ENCODE measurements around the gene LIMA1. TPM values are rescaled to one million over a fixed set of nuclear protein-coding genes. Genes with fewer than 3 reads are reported as not detected.

LIMA1 gene
- total RNA-seq, 1 donor from 2014 or later, result 17.1 TPM

DNA sequence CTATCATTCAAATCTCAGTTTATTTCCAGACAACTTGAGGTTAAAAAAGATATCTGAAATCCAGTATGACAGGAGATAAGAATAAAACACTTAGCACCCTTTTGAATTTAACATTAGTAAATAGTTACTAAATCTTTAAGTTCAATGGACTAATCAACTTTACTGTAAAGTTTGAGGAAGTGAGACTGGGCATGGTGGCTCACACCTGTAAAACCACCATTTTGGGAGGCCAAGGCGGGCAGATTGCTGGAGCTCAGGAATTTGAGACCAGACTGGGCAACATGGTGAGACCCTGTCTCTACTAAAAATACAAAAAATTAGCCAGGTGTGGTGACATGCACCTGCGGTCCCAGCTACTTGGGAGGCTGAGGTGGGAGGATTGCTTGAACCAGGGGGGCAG, 75.9 kb downstream of the LIMA1 start:
- DNase-seq, result no peak
- Histone ChIP-seq H3K27me3 (ENCODE audit: low read depth) (no peaks in the 10 kb centered on the region), H3K4me3 (no peak overlapping the region), H3K27ac (replicated peaks) (no peak overlapping the region), H3K9me3 (replicated peaks) (no peaks in the 10 kb centered on the region), H3K36me3 (peaks cover 42% of the 10 kb centered on the region), H3K4me1 (peaks cover 19% of the 10 kb centered on the region)
- intact Hi-C loops (cut with micrococcal nuclease), result no loop called here
- TF ChIP-seq, protein P1, sequence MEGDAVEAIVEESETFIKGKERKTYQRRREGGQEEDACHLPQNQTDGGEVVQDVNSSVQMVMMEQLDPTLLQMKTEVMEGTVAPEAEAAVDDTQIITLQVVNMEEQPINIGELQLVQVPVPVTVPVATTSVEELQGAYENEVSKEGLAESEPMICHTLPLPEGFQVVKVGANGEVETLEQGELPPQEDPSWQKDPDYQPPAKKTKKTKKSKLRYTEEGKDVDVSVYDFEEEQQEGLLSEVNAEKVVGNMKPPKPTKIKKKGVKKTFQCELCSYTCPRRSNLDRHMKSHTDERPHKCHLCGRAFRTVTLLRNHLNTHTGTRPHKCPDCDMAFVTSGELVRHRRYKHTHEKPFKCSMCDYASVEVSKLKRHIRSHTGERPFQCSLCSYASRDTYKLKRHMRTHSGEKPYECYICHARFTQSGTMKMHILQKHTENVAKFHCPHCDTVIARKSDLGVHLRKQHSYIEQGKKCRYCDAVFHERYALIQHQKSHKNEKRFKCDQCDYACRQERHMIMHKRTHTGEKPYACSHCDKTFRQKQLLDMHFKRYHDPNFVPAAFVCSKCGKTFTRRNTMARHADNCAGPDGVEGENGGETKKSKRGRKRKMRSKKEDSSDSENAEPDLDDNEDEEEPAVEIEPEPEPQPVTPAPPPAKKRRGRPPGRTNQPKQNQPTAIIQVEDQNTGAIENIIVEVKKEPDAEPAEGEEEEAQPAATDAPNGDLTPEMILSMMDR (IDR thresholded peaks at IDR 0.05; ENCODE audit: borderline replicate concordance), result no peak

DNA sequence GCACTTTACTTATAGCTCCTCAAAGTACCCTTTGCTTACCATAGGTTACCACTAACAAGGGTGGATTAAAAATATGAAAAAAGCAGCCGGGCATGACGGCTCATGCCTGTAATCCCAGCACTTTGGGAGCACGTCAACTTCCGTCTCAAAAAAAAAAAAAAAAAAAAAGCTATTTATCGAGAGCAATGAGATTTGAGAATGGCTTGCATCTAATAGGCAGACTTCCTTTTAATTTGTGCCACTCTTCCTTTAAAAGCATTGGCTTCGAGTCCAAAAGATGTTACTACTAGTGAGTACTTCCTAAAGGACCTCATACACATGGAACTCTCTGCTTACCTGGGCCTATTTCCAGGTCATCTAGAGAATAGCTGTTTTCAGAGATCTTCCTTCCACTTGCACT, 77.7 kb downstream of the LIMA1 start:
- H3K36me3 ChIP-seq, result peaks cover 55% of the 10 kb centered on the region
- no peak overlapping the region for H3K4me3 ChIP-seq
- H3K27me3 ChIP-seq (ENCODE audit: low read depth), result no peaks in the 10 kb centered on the region
- no peak overlapping the region for H3K27ac ChIP-seq (replicated peaks)
- no peaks in the 10 kb centered on the region for H3K9me3 ChIP-seq (replicated peaks)
- peaks cover 3% of the 10 kb centered on the region for H3K4me1 ChIP-seq
- intact Hi-C loops (cut with micrococcal nuclease), result no loop called here
- no peak for DNase-seq
- TF ChIP-seq, protein P1 (IDR thresholded peaks at IDR 0.05; ENCODE audit: borderline replicate concordance), result no peak

DNA sequence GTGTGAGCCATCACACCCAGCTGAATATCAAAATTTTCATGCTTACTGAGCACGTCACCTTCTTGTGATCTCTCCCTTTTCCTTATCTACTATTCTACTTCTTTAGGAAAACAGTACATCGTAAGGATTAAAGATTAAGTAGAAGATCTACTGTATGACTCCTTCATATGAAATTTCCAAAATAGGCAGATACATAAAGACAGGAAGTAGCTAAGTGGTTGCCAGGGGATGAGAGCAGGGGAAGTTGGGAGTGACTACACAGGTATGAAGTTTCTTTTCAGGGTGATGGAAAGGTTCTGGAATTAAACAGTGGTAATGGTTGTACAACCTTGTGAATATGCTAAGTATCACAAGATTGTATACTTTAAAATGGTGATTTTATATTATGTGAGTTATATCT, 79.6 kb downstream of the LIMA1 start:
- no peak for DNase-seq
- H3K9me3 ChIP-seq (replicated peaks), result no peaks in the 10 kb centered on the region
- TF ChIP-seq, protein P1 (IDR thresholded peaks at IDR 0.05; ENCODE audit: borderline replicate concordance), result no peak
- H3K4me1 ChIP-seq, result no peaks in the 10 kb centered on the region
- peaks cover 75% of the 10 kb centered on the region for H3K36me3 ChIP-seq
- no peaks in the 10 kb centered on the region for H3K27me3 ChIP-seq (ENCODE audit: low read depth)
- intact Hi-C loops (cut with micrococcal nuclease), result no loop called here
- no peak overlapping the region for H3K4me3 ChIP-seq
- no peak overlapping the region for H3K27ac ChIP-seq (replicated peaks)

DNA sequence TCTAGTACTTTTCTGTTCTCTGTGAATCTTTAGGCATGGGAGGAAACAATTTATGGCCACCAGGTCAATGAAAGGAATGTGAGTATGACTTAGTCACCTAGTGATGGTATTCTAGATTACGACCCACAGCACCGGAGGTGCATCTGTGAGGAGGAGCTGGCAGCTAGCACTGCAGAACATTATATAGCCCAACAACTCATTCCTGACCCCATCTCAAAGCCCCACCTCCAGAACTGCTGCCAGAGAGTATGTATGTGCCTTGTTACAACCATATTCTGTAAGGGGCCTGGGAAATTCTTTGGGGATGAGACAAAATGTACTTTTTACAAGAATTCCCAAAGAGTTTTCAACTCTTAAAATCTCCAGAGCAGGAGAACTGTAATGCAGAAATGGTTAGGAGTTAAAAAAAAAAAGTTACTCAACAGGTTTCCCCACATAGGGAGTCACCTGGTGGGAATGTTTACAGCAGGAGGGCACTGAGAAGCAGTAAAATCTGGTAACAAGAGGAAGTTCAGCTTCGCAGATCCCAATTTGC, 81.3 kb downstream of the LIMA1 start:
- Histone ChIP-seq H3K4me1 (no peaks in the 10 kb centered on the region), H3K27me3 (ENCODE audit: low read depth) (no peaks in the 10 kb centered on the region), H3K9me3 (replicated peaks) (no peaks in the 10 kb centered on the region), H3K36me3 (peaks cover 91% of the 10 kb centered on the region), H3K4me3 (no peak overlapping the region), H3K27ac (replicated peaks) (no peak overlapping the region)
- intact Hi-C loops (cut with micrococcal nuclease), result no loop called here
- DNase-seq, result no peak
- TF ChIP-seq, protein P1 (IDR thresholded peaks at IDR 0.05; ENCODE audit: borderline replicate concordance), result no peak

DNA sequence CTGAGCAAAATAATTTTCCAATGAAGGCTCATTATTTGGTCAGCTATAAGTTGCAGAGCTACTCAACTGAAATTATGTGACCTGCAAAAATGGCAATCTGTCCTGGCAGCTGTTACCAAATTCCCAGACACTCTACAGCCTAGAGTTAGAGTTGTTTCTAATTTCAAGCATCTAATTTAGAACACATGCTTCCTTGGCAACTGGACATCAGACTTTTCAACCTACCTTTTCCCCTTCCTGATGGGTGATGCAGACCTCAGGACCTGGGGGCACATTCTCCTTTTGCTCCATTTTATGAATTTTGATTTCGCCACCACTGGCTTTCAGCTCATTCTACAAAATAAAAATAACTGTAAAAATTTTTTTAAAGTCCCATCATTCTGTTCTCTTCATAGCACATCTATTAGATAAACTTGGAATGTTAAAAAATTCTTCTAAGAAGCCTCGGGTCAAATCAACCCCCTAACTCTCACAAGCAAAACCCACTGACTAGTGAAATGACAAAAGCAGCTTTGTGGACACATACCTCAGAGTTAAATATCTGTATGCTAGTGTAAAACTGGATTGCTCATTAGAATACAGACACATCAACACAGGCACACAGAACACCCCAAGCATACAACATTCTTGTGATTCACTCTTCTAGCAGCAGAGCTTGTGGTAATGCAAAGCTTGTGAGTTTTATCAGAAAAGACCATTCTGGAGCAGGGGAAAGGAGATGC, 82.6 kb downstream of the LIMA1 start:
- Histone ChIP-seq H3K4me3 (no peak overlapping the region), H3K4me1 (no peaks in the 10 kb centered on the region), H3K27ac (replicated peaks) (no peak overlapping the region), H3K9me3 (replicated peaks) (no peaks in the 10 kb centered on the region), H3K27me3 (ENCODE audit: low read depth) (no peaks in the 10 kb centered on the region), H3K36me3 (peaks cover 94% of the 10 kb centered on the region)
- TF ChIP-seq, protein P1 (IDR thresholded peaks at IDR 0.05; ENCODE audit: borderline replicate concordance), result no peak
- no peak for DNase-seq
- intact Hi-C loops (cut with micrococcal nuclease), result no loop called here
